Activated CD8-positive, alpha-beta memory T cell treated with anti-CD3 and anti-CD28 coated beads, Interleukin-2, amount 50 U/mL, for 24 hours (primary cell): ENCODE data around the gene NAP1L4.
"Not testable (repeated sequence)": the region's sequence is repeated elsewhere in the genome, so short reads cannot be mapped to it uniquely, and the experiment has no call there.

Experiments
- DNase-seq: peaks from one replicate; pipeline ENCODE4 v3.0.0-alpha.2; 2020; ENCODE audit errors: extremely low read depth

Gene NAP1L4

GRCh38 chr11:2960139-2960538, 32.0 kb downstream of the NAP1L4 start:
- DNase-seq = no peak

- no peak for DNase-seq
These were observed 33.9 kb downstream of the NAP1L4 start for GRCh38 chr11:2958251-2958650.

- no peak for DNase-seq
These were observed 36.1 kb downstream of the NAP1L4 start for GRCh38 chr11:2955906-2956476.

- DNase-seq = no peak
These were observed 37.9 kb downstream of the NAP1L4 start for GRCh38 chr11:2954263-2954662.

GRCh38 chr11:2952290-2952689, 39.8 kb downstream of the NAP1L4 start:
- no peak for DNase-seq

GRCh38 chr11:2951231-2952110, 40.7 kb downstream of the NAP1L4 start:
- no peak for DNase-seq

- no peak for DNase-seq
These were observed 41.3 kb downstream of the NAP1L4 start for GRCh38 chr11:2950825-2951224.

- DNase-seq = no peak
These were observed 42.2 kb downstream of the NAP1L4 start for GRCh38 chr11:2949920-2950319.

- no peak for DNase-seq
These were observed 44.4 kb downstream of the NAP1L4 start for GRCh38 chr11:2947744-2948143.

- no peak for DNase-seq
These were observed 46.3 kb downstream of the NAP1L4 start for GRCh38 chr11:2945757-2946287.

GRCh38 chr11:2945031-2945756, 46.9 kb downstream of the NAP1L4 start:
- DNase-seq = no peak

- DNase-seq = no peak
These were observed 47.6 kb downstream of the NAP1L4 start for GRCh38 chr11:2944530-2944929.

GRCh38 chr11:2943711-2944118, 48.4 kb downstream of the NAP1L4 start:
- DNase-seq = no peak

- DNase-seq = no peak
These were observed 49.0 kb downstream of the NAP1L4 start for GRCh38 chr11:2942872-2943710.

GRCh38 chr11:2942447-2942846, 49.7 kb downstream of the NAP1L4 start:
- DNase-seq = no peak

- DNase-seq = no peak
These were observed 51.0 kb downstream of the NAP1L4 start for GRCh38 chr11:2940921-2941821.

- no peak for DNase-seq
These were observed 51.8 kb downstream of the NAP1L4 start for GRCh38 chr11:2940147-2940920.

GRCh38 chr11:2938458-2939418, 53.4 kb downstream of the NAP1L4 start:
- DNase-seq = not testable (repeated sequence)
